H1 (cell line): ENCODE measurements around the gene DKKL1. TPM values are rescaled to one million over a fixed set of nuclear protein-coding genes. Genes with fewer than 3 reads are reported as not detected.

Source experiments
- CTCF ChIA-PET: fragments of 300-600 bp; sonication (Branson Sonifier 250); formaldehyde crosslinking; loops from one replicate; lab custom pipeline; 2021; ENCODE audit not compliant: partially characterized antibody; lab: Charles Lee
- POLR2A ChIA-PET: fragments of 300-600 bp; sonication (Branson Sonifier 250); formaldehyde crosslinking; loops from one replicate; lab custom pipeline; 2021; ENCODE audit warnings: inconsistent platforms; ENCODE audit not compliant: partially characterized antibody; lab: Charles Lee
- DNase-seq, 2 experiments: peaks; one replicate each; pipeline versions ENCODE4 v3.0.0 to v3.0.0-alpha.2; 2010 to 2022; ENCODE audit warnings: low spot score in 2 of 2, low read depth in 1 of 2, mixed read lengths in 1 of 2
- FAIRE-seq: peaks from 2 replicates; lab custom pipeline; 2011; peaks lifted over from hg19 to GRCh38; lab: Jason Lieb, UNC
- H2AFZ ChIP-seq: 2 replicates; pipeline ENCODE4 v1.8.1; 2012; ENCODE audit warnings: low read length, inconsistent platforms
- H2AK5ac ChIP-seq: 2 replicates; pipeline ENCODE4 v1.6.1; 2013; ENCODE audit warnings: low read depth, low read length
- H2BK120ac ChIP-seq: replicated peaks from 2 replicates; pipeline ENCODE3; 2013; ENCODE audit warnings: low read depth, low read length, inconsistent platforms
- H2BK12ac ChIP-seq: 2 replicates; pipeline ENCODE4 v1.6.1; 2013; ENCODE audit warnings: low read depth, low read length
- H2BK15ac ChIP-seq: 2 replicates; pipeline ENCODE4 v1.6.1; 2013; ENCODE audit warnings: low read length
- H2BK20ac ChIP-seq: 2 replicates; pipeline ENCODE4 v1.6.1; 2013; ENCODE audit warnings: low read length
- H2BK5ac ChIP-seq: 2 replicates; pipeline ENCODE4 v1.6.1; 2013; ENCODE audit warnings: low read depth, low read length
- H3K14ac ChIP-seq: 2 replicates; pipeline ENCODE4 v1.6.1; 2013; ENCODE audit warnings: inconsistent platforms; ENCODE audit not compliant: insufficient read length
- H3K18ac ChIP-seq: 2 replicates; pipeline ENCODE4 v1.6.1; 2013; ENCODE audit warnings: low read length; ENCODE audit errors: extremely low read depth
- H3K23ac ChIP-seq: 2 replicates; pipeline ENCODE4 v1.6.1; 2013; ENCODE audit warnings: inconsistent platforms; ENCODE audit not compliant: insufficient read length
- H3K23me2 ChIP-seq: 2 replicates; pipeline ENCODE4 v1.6.1; 2013; ENCODE audit warnings: low read depth, low read length
- H3K27ac ChIP-seq: 2 replicates; pipeline ENCODE4 v1.6.1; 2011; ENCODE audit warnings: low read depth, low read length, inconsistent platforms
- H3K27me3 ChIP-seq, 4 experiments: replicated peaks in 1 of 4; 1 replicate in 1 of 4; 2 replicates in 3 of 4; pipeline versions ENCODE4 v1.6.1 to v1.8.1; 2011 to 2013; ENCODE audit warnings: low read length in 3 of 4, mild to moderate bottlenecking in 3 of 4, inconsistent platforms in 2 of 4, mixed read lengths in 2 of 4, moderate library complexity in 1 of 4; ENCODE audit not compliant: control insufficient read depth in 3 of 4, insufficient read depth in 3 of 4; ENCODE audit errors: extremely low read depth in 1 of 4
- H3K36me3 ChIP-seq, 4 experiments: 2 replicates each; pipeline versions ENCODE4 v1.6.1 to v1.8.1; 2011 to 2013; ENCODE audit warnings: mild to moderate bottlenecking in 4 of 4, low read length in 3 of 4, moderate library complexity in 2 of 4, control low read depth in 1 of 4, inconsistent platforms in 1 of 4; ENCODE audit not compliant: insufficient read depth in 4 of 4, control insufficient read depth in 2 of 4
- H3K4ac ChIP-seq: replicated peaks from 2 replicates; pipeline ENCODE3; 2013; ENCODE audit warnings: low read length, low read depth, mixed read lengths, inconsistent platforms; ENCODE audit not compliant: insufficient read length
- H3K4me1 ChIP-seq, 4 experiments: replicated peaks in 1 of 4; 1 replicate in 1 of 4; 2 replicates in 3 of 4; pipeline versions ENCODE4 v1.6.1 to v1.8.1; 2011 to 2013; ENCODE audit warnings: low read length in 3 of 4, inconsistent platforms in 2 of 4, mixed read lengths in 1 of 4; ENCODE audit not compliant: insufficient read depth in 4 of 4, control insufficient read depth in 3 of 4
- H3K4me2 ChIP-seq, 2 experiments: 2 replicates each; pipeline versions ENCODE4 v1.6.1 to v1.8.1; 2011 to 2013; ENCODE audit warnings: low read depth in 2 of 2, low read length in 2 of 2, control low read depth in 1 of 2, inconsistent platforms in 1 of 2, mild to moderate bottlenecking in 1 of 2; ENCODE audit not compliant: insufficient read depth in 1 of 2
- H3K4me3 ChIP-seq, 4 experiments: fragments of 200-600, 300-600 bp in 1 of 4; sonication (generic), shearing (Covaris generic), sonication (Bioruptor Twin) in 1 of 4; 2 replicates each; pipeline versions ENCODE4 v1.5.1 to v1.8.1; 2011 to 2016; ENCODE audit warnings: low read length in 4 of 4, low read depth in 3 of 4, control low read depth in 2 of 4, inconsistent platforms in 2 of 4, mild to moderate bottlenecking in 2 of 4, mixed read lengths in 1 of 4, moderate library complexity in 1 of 4; ENCODE audit not compliant: insufficient read depth in 2 of 4; ENCODE audit errors: extremely low read depth in 1 of 4
- H3K56ac ChIP-seq: replicated peaks from 2 replicates; pipeline ENCODE3; 2013; ENCODE audit warnings: low read depth, mild to moderate bottlenecking, mixed read lengths, low read length, inconsistent platforms; ENCODE audit not compliant: insufficient read length
- H3K79me1 ChIP-seq: 2 replicates; pipeline ENCODE4 v1.6.1; 2013; ENCODE audit warnings: low read depth, low read length, control low read depth
- H3K79me2 ChIP-seq, 2 experiments: 2 replicates each; pipeline versions ENCODE4 v1.6.1 to v1.8.1; 2012 to 2013; ENCODE audit warnings: low read length in 2 of 2, mild to moderate bottlenecking in 2 of 2, inconsistent platforms in 1 of 2; ENCODE audit not compliant: insufficient read depth in 2 of 2, control insufficient read depth in 1 of 2
- H3K9ac ChIP-seq, 4 experiments: replicated peaks in 1 of 4; 1 replicate in 1 of 4; 2 replicates in 3 of 4; pipeline versions ENCODE4 v1.6.1 to v1.8.1; 2011 to 2013; ENCODE audit warnings: low read depth in 3 of 4, low read length in 3 of 4, control low read depth in 2 of 4, mild to moderate bottlenecking in 2 of 4, moderate library complexity in 2 of 4, inconsistent platforms in 1 of 4; ENCODE audit errors: extremely low read depth in 1 of 4
- H3K9me3 ChIP-seq, 2 experiments: 2 replicates each; pipeline versions ENCODE4 v1.6.1 to v1.8.1; 2012 to 2013; ENCODE audit warnings: mild to moderate bottlenecking in 2 of 2, moderate library complexity in 2 of 2, control low read depth in 1 of 2, inconsistent platforms in 1 of 2, low read depth in 1 of 2, low read length in 1 of 2, mixed read lengths in 1 of 2; ENCODE audit not compliant: insufficient read depth in 2 of 2
- H4K20me1 ChIP-seq, 2 experiments: replicated peaks in 1 of 2; 2 replicates each; pipeline versions ENCODE3 to v1.8.1; 2011 to 2013; ENCODE audit warnings: inconsistent platforms in 2 of 2, low read length in 2 of 2, mild to moderate bottlenecking in 1 of 2; ENCODE audit not compliant: insufficient read depth in 2 of 2, control insufficient read depth in 1 of 2
- H4K5ac ChIP-seq: 2 replicates; pipeline ENCODE4 v1.6.1; 2013; ENCODE audit warnings: low read length, low read depth, mixed read lengths, inconsistent platforms; ENCODE audit not compliant: insufficient read length
- H4K8ac ChIP-seq: 2 replicates; pipeline ENCODE4 v1.8.0; 2013; ENCODE audit warnings: mild to moderate bottlenecking, moderate library complexity, low read length, inconsistent platforms; ENCODE audit not compliant: insufficient read depth; ENCODE audit errors: extremely low read depth
- H4K91ac ChIP-seq: replicated peaks from 2 replicates; pipeline ENCODE3; 2013; ENCODE audit warnings: low read length, mixed read lengths, inconsistent platforms; ENCODE audit not compliant: insufficient read length
- EZH2 ChIP-seq: fragments of 200-600 bp; sonication (generic); IDR thresholded peaks from 2 replicates; pipeline ENCODE4 v1.7.1; 2012; ENCODE audit warnings: low read depth, mild to moderate bottlenecking, moderate library complexity, low read length, inconsistent platforms; ENCODE audit not compliant: severe bottlenecking
- POU5F1 ChIP-seq: IDR thresholded peaks from 2 replicates; pipeline ENCODE4 v1.6.1; 2011; ENCODE audit warnings: low read depth, mild to moderate bottlenecking, low read length, moderate library complexity
- SIN3A ChIP-seq, 2 experiments: IDR thresholded peaks in 1 of 2; conservative IDR thresholded peaks in 1 of 2; 2 replicates each; pipeline ENCODE4 v1.6.1; 2011 to 2012; ENCODE audit warnings: low read length in 2 of 2, improper control_type of control experiment in 1 of 2, low read depth in 1 of 2, mild to moderate bottlenecking in 1 of 2
- TCF12 ChIP-seq: IDR thresholded peaks from 2 replicates; pipeline ENCODE4 v1.6.1; 2011; ENCODE audit warnings: low read depth, mild to moderate bottlenecking, low read length
- USF2 ChIP-seq: IDR thresholded peaks from 2 replicates; pipeline ENCODE4 v1.6.1; 2011; ENCODE audit warnings: low read length, improper control_type of control experiment
- ZNF274 ChIP-seq: IDR thresholded peaks from 2 replicates; pipeline ENCODE4 v1.7.0; 2012; ENCODE audit warnings: low read length, borderline replicate concordance; ENCODE audit errors: extremely low read depth
- whole genome bisulfite sequencing, 2 experiments: shearing (Covaris generic) in 1 of 2; methylation state at CpG; one replicate each; pipeline versions ENCODE4 v1.1.6 to v1.1.7; 2013 to 2015; ENCODE audit warnings: low lambda C conversion rate in 2 of 2, mixed read lengths in 2 of 2, inconsistent platforms in 1 of 2, low coverage in 1 of 2, missing lambda C conversion rate in 1 of 2; ENCODE audit not compliant: insufficient replicate concordance in 2 of 2, insufficient coverage in 1 of 2, insufficient read length in 1 of 2; ENCODE audit errors: extremely low coverage in 1 of 2, missing lambda C conversion rate in 1 of 2; 5-methylcytosine and 5-hydroxymethylcytosine counted together
- polyA plus RNA-seq, 7 experiments: library from polyadenylated mRNA; depleted of rRNA in 3 of 7; stranded (reverse) in 5 of 7; unstranded in 2 of 7; fragments of >200 nt in 5 of 7; fragments of 200-250 nt in 2 of 7; gene quantifications; 1 replicate in 5 of 7; 2 replicates in 1 of 7; 4 replicates in 1 of 7; pipeline versions ENCODE4 v1.2.1 to v1.2.3, GENCODE V29; 2011 to 2013; ENCODE audit warnings: missing spikeins in 2 of 7, mixed read lengths in 2 of 7
- total RNA-seq: library from RNA; stranded (reverse); fragmentation: NEBNext Ultra II Directional; extraction: Animal tissue kit (Norgen Biotek cat#: 25700); gene quantifications from 2 replicates; pipeline ENCODE4 v1.2.1, GENCODE V29; 2021
- TF ChIP-seq, protein P1 (sequence below): IDR thresholded peaks from 2 replicates; pipeline ENCODE4 v1.6.1; 2012; ENCODE audit warnings: inconsistent platforms

The DKKL1 gene
- total and polyA plus RNA-seq, 2 of the 8 experiments (the other 6 are each of a cell fraction or from before 2014, with no cell fraction given): 2.6 to 6.8 TPM

- H4K91ac ChIP-seq: peak overlapping the region; percentile 39
- no peak overlapping the region for H2BK5ac ChIP-seq
- FAIRE-seq (no peak), DNase-seq (no peak)
- no peak overlapping the region for H4K8ac ChIP-seq
- no peak overlapping the region for H3K27ac ChIP-seq
- CTCF ChIA-PET: interaction anchor here (0.9 to 14.7 kb wide), 4 partner anchors 8 to 18 kb away, joined by 4 to 291 read pairs (median 4); no protein-coding TSS in a partner anchor
- no peak overlapping the region for H2AK5ac ChIP-seq
- peak overlapping the region; percentile 8; the same call in 1 of the 2 replicates for H2BK15ac ChIP-seq
- no peaks in the 10 kb centered on the region for H3K23me2 ChIP-seq
- H3K14ac ChIP-seq: no peak overlapping the region
- no peak overlapping the region for H4K5ac ChIP-seq
- H3K79me1 ChIP-seq: no peaks in the 10 kb centered on the region
- H3K56ac ChIP-seq: no peak overlapping the region
- no peaks in the 10 kb centered on the region for H3K9me3 ChIP-seq
- no peak overlapping the region for H3K4ac ChIP-seq
- H3K4me2 ChIP-seq: no peak overlapping the region
- no peak overlapping the region for H2BK120ac ChIP-seq
- peak overlapping the region; percentile 53; the same call in 1 of the 2 replicates for H2BK20ac ChIP-seq
- peaks cover 3 to 11% (median 5%) of the 10 kb centered on the region in 4 experiments for H3K4me1 ChIP-seq
- H2AFZ ChIP-seq: no peak overlapping the region
- no peaks in the 10 kb centered on the region for H4K20me1 ChIP-seq
- peak overlapping the region; percentile 68; the same call in 1 of the 2 replicates for H2BK12ac ChIP-seq
- no peak overlapping the region for H3K4me3 ChIP-seq
- H3K27me3 ChIP-seq: no peaks in the 10 kb centered on the region
- no peak overlapping the region for H3K18ac ChIP-seq
- POLR2A ChIA-PET: interaction anchor here (0.7 to 3.3 kb wide), 6 partner anchors 11 to 83 kb away, joined by 3 to 13 read pairs (median 4); partner anchors contain the start of gene GFY
- H3K9ac ChIP-seq: no peak overlapping the region
- 78% methylated on average over 8 of the region's 8 CpGs; no CpG with 5 or more reads in 1 of the 2 experiments for WGBS, 2 experiments
- no peak overlapping the region for H3K23ac ChIP-seq
- no peaks in the 10 kb centered on the region for H3K36me3 ChIP-seq
- TF ChIP-seq USF2 (no peak), TCF12 (no peak), SIN3A (conservative IDR thresholded peaks at IDR 0.05 in 1 of 2, IDR thresholded peaks at IDR 0.05 in 1 of 2; ENCODE audit: low read depth in 1 of 2, low read length in 2 of 2) (no peak), EZH2 (no peak), ZNF274 (no peak), POU5F1 (no peak)
- TF ChIP-seq, protein P1, sequence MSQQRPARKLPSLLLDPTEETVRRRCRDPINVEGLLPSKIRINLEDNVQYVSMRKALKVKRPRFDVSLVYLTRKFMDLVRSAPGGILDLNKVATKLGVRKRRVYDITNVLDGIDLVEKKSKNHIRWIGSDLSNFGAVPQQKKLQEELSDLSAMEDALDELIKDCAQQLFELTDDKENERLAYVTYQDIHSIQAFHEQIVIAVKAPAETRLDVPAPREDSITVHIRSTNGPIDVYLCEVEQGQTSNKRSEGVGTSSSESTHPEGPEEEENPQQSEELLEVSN: no peak
- H3K79me2 ChIP-seq: no peaks in the 10 kb centered on the region
These were observed 45.3 kb downstream of the DKKL1 start for GRCh38 chr19:49408816-49409440.
